Testis (tissue), 3 donors: ENCODE measurements around the gene RAB11FIP2. TPM values are rescaled to one million over a fixed set of nuclear protein-coding genes. Genes with fewer than 3 reads are reported as not detected.
A peak's percentile ranks its signal among the peaks of the same experiment; 100 is the strongest.

Experiments used
- DNase-seq: peaks from one replicate; pipeline ENCODE4 v3.0.0-alpha.2; 2019
- H3K27ac ChIP-seq, 2 donors: fragments of 200-600 bp; sonication (generic); one replicate each; pipeline ENCODE4 v1.5.1; 2019
- H3K27me3 ChIP-seq: fragments of 200-600 bp; sonication (generic); one replicate; pipeline ENCODE4 v1.5.1; 2019
- H3K36me3 ChIP-seq: fragments of 200-600 bp; sonication (generic); one replicate; pipeline ENCODE4 v1.5.1; 2017; ENCODE audit warnings: low read depth; ENCODE audit errors: missing control alignments
- H3K4me1 ChIP-seq: fragments of 200-600 bp; sonication (generic); one replicate; pipeline ENCODE4 v1.5.1; 2019
- H3K4me3 ChIP-seq, 2 donors: fragments of 200-600 bp; sonication (generic); one replicate each; pipeline ENCODE4 v1.5.1; 2017 to 2019
- H3K9me3 ChIP-seq: fragments of 200-600 bp; sonication (generic); one replicate; pipeline ENCODE4 v1.5.1; 2017
- POLR2A ChIP-seq: fragments of 450-650 bp; IDR thresholded peaks from one replicate; pipeline ENCODE4 v1.6.1; 2017; ENCODE audit warnings: antibody characterized with exemption, mild to moderate bottlenecking, moderate library complexity
- WGBS, 2 donors: methylation state at CpG; one replicate each; pipeline ENCODE4 v1.1.5; 2018; 5-methylcytosine and 5-hydroxymethylcytosine counted together
- intact Hi-C: fragments of 100-400 bp; cut with DNase I; formaldehyde crosslinking; loops from one replicate; pipeline ENCODE4 v1.15.1; 2023; ENCODE audit warnings: low total_unique reads
- polyA plus RNA-seq: library from polyadenylated mRNA; stranded (reverse); fragments of 350-450 nt; fragmentation: Illumina TruSeq; extraction: RNeasy Lipid Tissue Mini Kit (QIAGEN cat#74804); gene quantifications from one replicate; pipeline ENCODE4 v1.2.3, GENCODE V29; 2014; ENCODE audit warnings: low read depth, low replicate concordance; ENCODE audit not compliant: insufficient read depth
- total RNA-seq, 2 donors: library from RNA; depleted of rRNA; stranded (reverse); fragments of >200 nt; gene quantifications; one replicate each; pipeline ENCODE4 v1.2.3, GENCODE V29; 2016
- TF ChIP-seq, protein P1 (sequence below), 3 experiments: fragments of 450-650 bp in 2 of 3; fragments of 200-600 bp in 1 of 3; sonication (generic) in 1 of 3; IDR thresholded peaks; one replicate each; pipeline ENCODE4 v1.5.1; 2016 to 2019; ENCODE audit warnings: antibody characterized with exemption in 3 of 3, mild to moderate bottlenecking in 2 of 3, moderate library complexity in 1 of 3

RAB11FIP2 gene
- total and polyA plus RNA-seq, 3 donors from 2014 or later, result 12.8 to 52.8 (median 41.6) TPM

DNA sequence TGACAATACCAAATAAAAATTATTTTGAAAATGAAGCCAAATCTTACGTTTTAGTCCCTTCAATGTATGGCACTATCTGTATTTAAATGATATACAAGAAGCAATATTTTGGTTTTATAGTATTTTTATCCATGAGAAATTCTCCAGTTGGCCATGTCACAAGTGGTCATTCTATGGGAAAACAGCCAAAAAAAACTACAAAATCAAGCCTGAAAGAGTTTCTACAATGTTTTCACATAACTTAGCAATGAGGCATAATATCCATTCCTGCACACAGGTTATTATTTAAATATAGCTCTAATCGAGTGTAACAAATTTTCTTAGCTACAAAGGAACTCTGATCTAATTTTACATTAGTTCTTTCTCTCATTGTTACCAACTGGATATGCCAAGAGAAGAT lies 5.4 kb downstream of the RAB11FIP2 start:
- no peak overlapping the region for H3K4me3 ChIP-seq
- H3K27me3 ChIP-seq, result no peaks in the 10 kb centered on the region
- no peak for TF ChIP-seq POLR2A
- TF ChIP-seq, protein P1, sequence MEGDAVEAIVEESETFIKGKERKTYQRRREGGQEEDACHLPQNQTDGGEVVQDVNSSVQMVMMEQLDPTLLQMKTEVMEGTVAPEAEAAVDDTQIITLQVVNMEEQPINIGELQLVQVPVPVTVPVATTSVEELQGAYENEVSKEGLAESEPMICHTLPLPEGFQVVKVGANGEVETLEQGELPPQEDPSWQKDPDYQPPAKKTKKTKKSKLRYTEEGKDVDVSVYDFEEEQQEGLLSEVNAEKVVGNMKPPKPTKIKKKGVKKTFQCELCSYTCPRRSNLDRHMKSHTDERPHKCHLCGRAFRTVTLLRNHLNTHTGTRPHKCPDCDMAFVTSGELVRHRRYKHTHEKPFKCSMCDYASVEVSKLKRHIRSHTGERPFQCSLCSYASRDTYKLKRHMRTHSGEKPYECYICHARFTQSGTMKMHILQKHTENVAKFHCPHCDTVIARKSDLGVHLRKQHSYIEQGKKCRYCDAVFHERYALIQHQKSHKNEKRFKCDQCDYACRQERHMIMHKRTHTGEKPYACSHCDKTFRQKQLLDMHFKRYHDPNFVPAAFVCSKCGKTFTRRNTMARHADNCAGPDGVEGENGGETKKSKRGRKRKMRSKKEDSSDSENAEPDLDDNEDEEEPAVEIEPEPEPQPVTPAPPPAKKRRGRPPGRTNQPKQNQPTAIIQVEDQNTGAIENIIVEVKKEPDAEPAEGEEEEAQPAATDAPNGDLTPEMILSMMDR (IDR thresholded peaks at IDR 0.05), result no peak
- no peak for DNase-seq
- WGBS, 2 donors, result 48 to 51% methylated on average over 2 of the region's 2 CpGs
- intact Hi-C loops, result loop anchor here (10.0 kb wide), 1 partner anchor 497 kb away; the partner anchor contains the start of gene EMX2
- no peak overlapping the region for H3K27ac ChIP-seq
- H3K4me1 ChIP-seq, result peaks cover 24% of the 10 kb centered on the region
- no peaks in the 10 kb centered on the region for H3K9me3 ChIP-seq
- no peaks in the 10 kb centered on the region for H3K36me3 ChIP-seq

DNA sequence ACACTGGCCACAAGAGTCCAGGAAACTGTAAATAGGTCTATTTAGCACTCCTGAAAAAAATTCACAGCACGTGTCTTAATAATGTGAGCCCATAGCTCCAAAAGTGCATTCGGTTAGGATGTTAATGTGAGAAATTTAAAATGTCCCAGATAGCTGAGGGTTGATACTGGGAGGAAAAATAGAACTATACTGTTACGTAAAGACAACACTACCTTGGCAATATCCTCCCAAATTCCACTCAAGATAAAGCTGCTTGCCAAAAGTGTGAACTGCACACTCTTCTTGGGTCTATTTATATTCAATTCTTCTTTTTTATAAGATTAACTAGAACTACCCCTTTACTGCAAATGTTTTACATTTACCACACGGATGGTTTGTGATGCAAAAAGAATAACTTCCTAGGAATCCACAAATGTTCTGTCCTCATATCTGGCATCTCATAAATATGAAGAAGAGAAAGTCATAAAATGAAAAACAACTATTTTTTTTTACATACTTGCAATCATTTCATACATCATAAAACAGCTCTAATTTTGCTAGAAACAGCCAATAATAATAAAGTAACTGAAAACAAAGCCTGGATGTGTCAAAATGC lies 10.4 kb downstream of the RAB11FIP2 start:
- TF ChIP-seq, protein P1 (IDR thresholded peaks at IDR 0.05), result no peak
- no peak for TF ChIP-seq POLR2A
- H3K4me3 ChIP-seq, result no peak overlapping the region
- H3K27ac ChIP-seq, result no peak overlapping the region
- 38 to 45% methylated on average over 4 of the region's 4 CpGs for WGBS, 2 donors
- H3K27me3 ChIP-seq, result no peaks in the 10 kb centered on the region
- no peaks in the 10 kb centered on the region for H3K9me3 ChIP-seq
- H3K4me1 ChIP-seq, result peaks cover 2% of the 10 kb centered on the region
- no peak for DNase-seq
- intact Hi-C loops, result no loop called here
- no peaks in the 10 kb centered on the region for H3K36me3 ChIP-seq

DNA sequence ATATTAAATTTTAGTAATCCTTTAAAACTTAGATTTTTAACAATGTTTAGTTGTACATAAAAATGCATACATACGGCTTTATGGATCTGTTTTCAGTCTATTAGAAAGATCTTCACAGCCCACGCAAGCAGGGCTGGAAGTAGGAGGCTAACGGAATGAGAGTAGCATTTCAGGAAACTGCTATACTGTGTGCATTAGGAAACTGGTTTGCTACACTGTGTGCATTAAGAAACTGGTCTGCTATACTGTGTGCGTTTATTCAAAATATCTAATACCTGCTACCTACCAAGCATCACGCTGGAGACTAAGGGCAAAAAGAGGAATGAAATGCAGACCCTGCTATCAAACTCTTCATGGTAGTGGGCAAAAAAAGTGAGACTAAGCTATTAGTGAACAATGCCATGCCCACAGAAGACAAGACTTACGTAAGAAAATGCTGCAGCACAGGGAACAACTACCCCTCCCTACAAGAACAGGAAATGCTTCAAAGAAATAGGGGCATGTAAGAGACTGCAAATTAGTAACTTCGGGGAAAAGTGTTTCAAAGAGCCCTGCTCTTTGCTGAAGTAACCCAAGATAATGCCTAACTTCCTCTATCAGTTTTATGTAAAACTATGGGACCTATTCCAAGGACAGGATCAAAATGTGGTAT lies 11.3 kb downstream of the RAB11FIP2 start:
- intact Hi-C loops, result no loop called here
- Histone ChIP-seq H3K36me3 (no peaks in the 10 kb centered on the region), H3K9me3 (no peaks in the 10 kb centered on the region), H3K27ac (no peak overlapping the region), H3K4me1 (no peaks in the 10 kb centered on the region), H3K4me3 (no peak overlapping the region), H3K27me3 (no peaks in the 10 kb centered on the region)
- 61 to 68% methylated on average over 7 of the region's 7 CpGs for WGBS, 2 donors
- no peak for TF ChIP-seq POLR2A
- TF ChIP-seq, protein P1 (IDR thresholded peaks at IDR 0.05), result no peak
- DNase-seq, result no peak

DNA sequence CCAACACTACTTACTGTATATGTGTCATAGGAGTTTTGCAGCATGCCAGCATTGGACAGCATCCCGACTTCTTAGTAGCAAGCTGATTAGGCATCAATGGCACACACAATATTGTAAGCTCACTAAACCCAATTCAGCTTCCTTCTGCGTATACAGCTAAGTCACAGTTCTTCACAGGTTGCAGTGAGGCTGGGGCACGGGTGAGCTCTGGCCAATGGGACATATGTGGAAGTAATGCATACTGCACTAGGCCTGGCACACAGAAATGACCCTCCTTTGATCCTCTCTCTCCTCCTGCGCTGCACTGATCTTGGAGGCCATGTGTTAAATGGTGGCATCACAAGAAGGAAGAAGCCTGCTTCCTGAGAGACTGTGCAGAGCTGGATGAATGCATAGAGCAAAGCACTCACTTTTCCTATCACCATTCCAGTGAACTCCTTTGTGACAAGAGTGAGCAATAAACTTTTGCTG lies 11.9 kb downstream of the RAB11FIP2 start:
- Histone ChIP-seq H3K27ac (no peak overlapping the region), H3K4me1 (no peaks in the 10 kb centered on the region), H3K36me3 (no peaks in the 10 kb centered on the region), H3K27me3 (no peaks in the 10 kb centered on the region), H3K9me3 (no peaks in the 10 kb centered on the region), H3K4me3 (no peak overlapping the region)
- 89 to 90% methylated on average over 4 of the region's 4 CpGs for WGBS, 2 donors
- no peak for TF ChIP-seq POLR2A
- TF ChIP-seq, protein P1 (IDR thresholded peaks at IDR 0.05), result no peak
- intact Hi-C loops, result no loop called here
- DNase-seq, result peak; percentile 30
